ENCODE data around the gene GUCY1A2. TPM values are rescaled to one million over a fixed set of nuclear protein-coding genes. Genes with fewer than 3 reads are reported as not detected.

GUCY1A2 gene
- total RNA-seq, 4 donors from 2014 or later = 0.19 to 2.1 (median 0.86) TPM

DNA sequence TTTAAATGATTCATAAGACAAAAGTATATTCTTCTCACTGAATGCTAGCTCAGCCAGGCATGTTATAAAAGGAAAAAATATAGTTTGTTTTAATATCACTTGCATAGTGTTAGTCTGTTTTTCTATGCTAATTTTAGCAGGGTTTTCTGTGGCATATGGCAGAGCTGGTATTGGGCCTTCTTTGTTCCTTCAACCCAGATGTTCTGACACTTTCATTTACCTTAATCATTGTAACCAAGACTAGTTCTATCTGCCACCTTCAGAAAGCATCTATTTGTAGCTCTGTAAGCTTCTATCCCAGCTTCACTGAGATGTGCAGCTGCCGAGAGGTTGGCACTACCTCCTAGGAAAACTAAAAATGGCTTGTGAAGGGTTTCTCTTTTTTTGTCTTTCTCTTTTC, 338.7 kb downstream of the GUCY1A2 start:
- no peak for TF ChIP-seq POLR2A (IDR thresholded peaks at IDR 0.05)
- TF ChIP-seq, protein P1, sequence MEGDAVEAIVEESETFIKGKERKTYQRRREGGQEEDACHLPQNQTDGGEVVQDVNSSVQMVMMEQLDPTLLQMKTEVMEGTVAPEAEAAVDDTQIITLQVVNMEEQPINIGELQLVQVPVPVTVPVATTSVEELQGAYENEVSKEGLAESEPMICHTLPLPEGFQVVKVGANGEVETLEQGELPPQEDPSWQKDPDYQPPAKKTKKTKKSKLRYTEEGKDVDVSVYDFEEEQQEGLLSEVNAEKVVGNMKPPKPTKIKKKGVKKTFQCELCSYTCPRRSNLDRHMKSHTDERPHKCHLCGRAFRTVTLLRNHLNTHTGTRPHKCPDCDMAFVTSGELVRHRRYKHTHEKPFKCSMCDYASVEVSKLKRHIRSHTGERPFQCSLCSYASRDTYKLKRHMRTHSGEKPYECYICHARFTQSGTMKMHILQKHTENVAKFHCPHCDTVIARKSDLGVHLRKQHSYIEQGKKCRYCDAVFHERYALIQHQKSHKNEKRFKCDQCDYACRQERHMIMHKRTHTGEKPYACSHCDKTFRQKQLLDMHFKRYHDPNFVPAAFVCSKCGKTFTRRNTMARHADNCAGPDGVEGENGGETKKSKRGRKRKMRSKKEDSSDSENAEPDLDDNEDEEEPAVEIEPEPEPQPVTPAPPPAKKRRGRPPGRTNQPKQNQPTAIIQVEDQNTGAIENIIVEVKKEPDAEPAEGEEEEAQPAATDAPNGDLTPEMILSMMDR (IDR thresholded peaks at IDR 0.05) = no peak
- intact Hi-C loops (cut with DNase I) = no loop called here
- Histone ChIP-seq H3K36me3 (no peaks in the 10 kb centered on the region), H3K4me3 (no peak overlapping the region), H3K27me3 (no peaks in the 10 kb centered on the region), H3K27ac (no peak overlapping the region), H3K9me3 (no peaks in the 10 kb centered on the region), H3K4me1 (no peaks in the 10 kb centered on the region)
- no peak for DNase-seq
- WGBS, 2 donors = 77 to 90% methylated on average over 1 of the region's 1 CpG

- 74 to 95% methylated on average over 3 of the region's 3 CpGs for WGBS, 2 donors
- no peaks in the 10 kb centered on the region for H3K36me3 ChIP-seq
- no peaks in the 10 kb centered on the region for H3K27me3 ChIP-seq
- no peaks in the 10 kb centered on the region for H3K4me1 ChIP-seq
- H3K9me3 ChIP-seq = no peaks in the 10 kb centered on the region
- H3K27ac ChIP-seq = no peak overlapping the region
- no peak for TF ChIP-seq POLR2A (IDR thresholded peaks at IDR 0.05)
- TF ChIP-seq, protein P1 (IDR thresholded peaks at IDR 0.05) = no peak
- DNase-seq = no peak
- no peak overlapping the region for H3K4me3 ChIP-seq
- intact Hi-C loops (cut with DNase I) = no loop called here
Measured at GRCh38 chr11:106679181-106679580, 339.1 kb downstream of the GUCY1A2 start.

DNA sequence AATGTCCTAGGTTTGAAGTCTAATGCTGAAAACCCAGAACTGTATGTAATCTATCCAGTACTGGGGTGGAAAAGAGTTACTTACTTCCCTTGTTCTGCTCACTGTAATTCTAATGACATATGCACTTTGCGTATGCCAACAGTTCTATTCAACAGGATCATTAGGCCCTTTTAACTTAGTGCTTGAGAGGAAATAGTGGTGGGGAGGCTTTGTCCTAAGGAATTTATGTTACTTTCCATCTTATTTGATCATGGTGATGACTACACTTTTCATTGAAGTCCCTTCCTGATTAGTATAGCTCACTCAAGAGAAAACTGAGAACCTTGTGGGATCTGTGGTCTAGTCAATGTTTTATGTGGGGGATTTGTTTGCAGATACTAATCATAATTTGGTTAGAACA, 348.2 kb downstream of the GUCY1A2 start:
- TF ChIP-seq, protein P1 (IDR thresholded peaks at IDR 0.05) = no peak
- no peak for TF ChIP-seq POLR2A (IDR thresholded peaks at IDR 0.05)
- WGBS, 2 donors = 84 to 100% methylated on average over 1 of the region's 1 CpG
- H3K4me3 ChIP-seq = no peak overlapping the region
- H3K27me3 ChIP-seq = no peaks in the 10 kb centered on the region
- no peak for DNase-seq
- no peaks in the 10 kb centered on the region for H3K36me3 ChIP-seq
- H3K4me1 ChIP-seq = no peaks in the 10 kb centered on the region
- no peak overlapping the region for H3K27ac ChIP-seq
- intact Hi-C loops (cut with DNase I) = no loop called here
- no peaks in the 10 kb centered on the region for H3K9me3 ChIP-seq

DNA sequence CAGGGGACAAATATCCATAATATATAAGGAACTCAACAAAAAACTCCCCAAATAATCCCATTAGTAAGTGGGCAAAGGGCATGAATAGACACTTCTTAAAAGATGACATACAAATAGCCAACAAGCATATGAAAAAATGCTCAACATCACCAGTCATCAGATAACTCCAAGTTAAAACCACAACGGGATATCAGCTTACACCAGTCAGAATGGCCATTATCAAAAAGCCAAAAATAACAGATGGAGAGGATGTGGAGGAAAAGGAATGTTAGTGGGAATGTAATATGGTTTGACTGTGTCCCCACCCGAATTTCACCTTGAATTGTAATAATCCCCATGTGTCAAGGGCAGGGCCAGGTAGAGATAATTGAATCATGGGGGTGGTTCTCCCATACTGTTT, 350.1 kb downstream of the GUCY1A2 start:
- Histone ChIP-seq H3K27me3 (no peaks in the 10 kb centered on the region), H3K9me3 (no peaks in the 10 kb centered on the region), H3K4me1 (no peaks in the 10 kb centered on the region), H3K36me3 (no peaks in the 10 kb centered on the region), H3K4me3 (no peak overlapping the region), H3K27ac (no peak overlapping the region)
- intact Hi-C loops (cut with DNase I) = no loop called here
- WGBS, 2 donors = 48 to 72% methylated on average over 2 of the region's 2 CpGs
- TF ChIP-seq, protein P1 (IDR thresholded peaks at IDR 0.05) = no peak
- no peak for TF ChIP-seq POLR2A (IDR thresholded peaks at IDR 0.05)
- DNase-seq = no peak

- no peaks in the 10 kb centered on the region for H3K36me3 ChIP-seq
- H3K4me3 ChIP-seq = no peak overlapping the region
- intact Hi-C loops (cut with DNase I) = no loop called here
- no peak overlapping the region for H3K27ac ChIP-seq
- no peaks in the 10 kb centered on the region for H3K27me3 ChIP-seq
- H3K9me3 ChIP-seq = no peaks in the 10 kb centered on the region
- no peaks in the 10 kb centered on the region for H3K4me1 ChIP-seq
- DNase-seq = no peak
- no peak for TF ChIP-seq POLR2A (IDR thresholded peaks at IDR 0.05)
- TF ChIP-seq, protein P1 (IDR thresholded peaks at IDR 0.05) = no peak
- 47 to 65% methylated on average over 1 of the region's 1 CpG for WGBS, 2 donors
Measured at GRCh38 chr11:106656646-106657045, 361.6 kb downstream of the GUCY1A2 start.
